Keratinocyte (primary cell): ENCODE results near the gene FGF12.

Source experiments
- CTCF ChIP-seq, 3 experiments: IDR thresholded peaks in 1 of 3; conservative IDR thresholded peaks in 1 of 3; optimal IDR thresholded peaks in 1 of 3; 2 replicates in 2 of 3; 3 replicates in 1 of 3; pipeline versions ENCODE3 to v1.5.1; 2011; ENCODE audit warnings: low read length in 3 of 3, mild to moderate bottlenecking in 3 of 3, moderate library complexity in 2 of 3, control low read depth in 1 of 3, inconsistent platforms in 1 of 3; ENCODE audit not compliant: insufficient read depth in 2 of 3; ENCODE audit errors: extremely low read depth in 1 of 3
- EZH2 ChIP-seq: IDR thresholded peaks from one replicate; pipeline ENCODE4 v1.6.1; 2012; ENCODE audit warnings: inconsistent platforms, mild to moderate bottlenecking, low read length, moderate library complexity

- TF ChIP-seq CTCF (optimal IDR thresholded peaks at IDR 0.05 in 1 of 3, IDR thresholded peaks at IDR 0.05 in 1 of 3, conservative IDR thresholded peaks at IDR 0.05 in 1 of 3; ENCODE audit: extremely low read depth in 1 of 3, insufficient read depth in 2 of 3, low read length in 3 of 3) (no peak), EZH2 (no peak)
Observed at GRCh38 chr3:192482809-192483208, 244.5 kb downstream of the FGF12 start.
